ENCODE measurements around the gene VSTM4. TPM values are rescaled to one million over a fixed set of nuclear protein-coding genes. Genes with fewer than 3 reads are reported as not detected.

The VSTM4 gene
- total RNA-seq, 1 donor, result 4.7 TPM

GRCh38 chr10:49053053-49053997 is 62.0 kb downstream of the VSTM4 start:
- DNase-seq (ENCODE audit: low read depth), result no peak
- TF ChIP-seq CTCF (IDR thresholded peaks at IDR 0.05; ENCODE audit: insufficient read depth, low read depth, low read length), result no peak
- H3K4me3 ChIP-seq (ENCODE audit: low read depth, low read length), result no peak overlapping the region

- H3K4me3 ChIP-seq (ENCODE audit: low read depth, low read length), result no peak overlapping the region
- TF ChIP-seq CTCF (IDR thresholded peaks at IDR 0.05; ENCODE audit: insufficient read depth, low read depth, low read length), result no peak
- no peak for DNase-seq (ENCODE audit: low read depth)
Observed at GRCh38 chr10:49052069-49052468, 63.3 kb downstream of the VSTM4 start.

- no peak for TF ChIP-seq CTCF (IDR thresholded peaks at IDR 0.05; ENCODE audit: insufficient read depth, low read depth, low read length)
- DNase-seq (ENCODE audit: low read depth), result no peak
- H3K4me3 ChIP-seq (ENCODE audit: low read depth, low read length), result no peak overlapping the region
Observed at GRCh38 chr10:49050906-49051305, 64.4 kb downstream of the VSTM4 start.

GRCh38 chr10:49050366-49050765 is 65.0 kb downstream of the VSTM4 start:
- peak; percentile 43 for DNase-seq (ENCODE audit: low read depth)
- H3K4me3 ChIP-seq (ENCODE audit: low read depth, low read length), result no peak overlapping the region
- no peak for TF ChIP-seq CTCF (IDR thresholded peaks at IDR 0.05; ENCODE audit: insufficient read depth, low read depth, low read length)

GRCh38 chr10:49049660-49050059 is 65.7 kb downstream of the VSTM4 start:
- no peak for DNase-seq (ENCODE audit: low read depth)
- no peak overlapping the region for H3K4me3 ChIP-seq (ENCODE audit: low read depth, low read length)
- no peak for TF ChIP-seq CTCF (IDR thresholded peaks at IDR 0.05; ENCODE audit: insufficient read depth, low read depth, low read length)

GRCh38 chr10:49047128-49047639 is 68.1 kb downstream of the VSTM4 start:
- TF ChIP-seq CTCF (IDR thresholded peaks at IDR 0.05; ENCODE audit: insufficient read depth, low read depth, low read length), result no peak
- no peak for DNase-seq (ENCODE audit: low read depth)

More at GRCh38 chr10:49047128-49047639, 68.1 kb downstream of the VSTM4 start:
- no peak overlapping the region for H3K4me3 ChIP-seq (ENCODE audit: low read depth, low read length)

All from fibroblast of villous mesenchyme (primary cell).